A204.1 (cell line): ENCODE results near the gene SKP1.

ENCODE experiments used
- FAIRE-seq: peaks from 2 replicates; lab custom pipeline; 2012; peaks lifted over from hg19 to GRCh38; lab: Jason Lieb, UNC

SKP1 gene

GRCh38 chr5:134130239-134130945 is 46.4 kb downstream of the SKP1 start:
- no peak for FAIRE-seq

GRCh38 chr5:134129411-134130238 is 47.1 kb downstream of the SKP1 start:
- FAIRE-seq: no peak

GRCh38 chr5:134128648-134128995 is 48.1 kb downstream of the SKP1 start:
- FAIRE-seq: no peak

GRCh38 chr5:134127988-134128647 is 48.6 kb downstream of the SKP1 start:
- FAIRE-seq: no peak

- FAIRE-seq: no peak
Measured at GRCh38 chr5:134127376-134127861, 49.3 kb downstream of the SKP1 start.

- FAIRE-seq: no peak
Measured at GRCh38 chr5:134125039-134126015, 51.4 kb downstream of the SKP1 start.

GRCh38 chr5:134124289-134125038 is 52.3 kb downstream of the SKP1 start:
- FAIRE-seq: no peak

GRCh38 chr5:134123360-134123759 is 53.4 kb downstream of the SKP1 start:
- no peak for FAIRE-seq

GRCh38 chr5:134122530-134122929 is 54.2 kb downstream of the SKP1 start:
- no peak for FAIRE-seq

GRCh38 chr5:134120386-134121138 is 56.2 kb downstream of the SKP1 start:
- no peak for FAIRE-seq

GRCh38 chr5:134119720-134120119 is 57.0 kb downstream of the SKP1 start:
- FAIRE-seq: no peak

- FAIRE-seq: no peak
Measured at GRCh38 chr5:134118212-134118835, 58.4 kb downstream of the SKP1 start.

GRCh38 chr5:134116789-134117761 is 59.7 kb downstream of the SKP1 start:
- no peak for FAIRE-seq

GRCh38 chr5:134116286-134116685 is 60.5 kb downstream of the SKP1 start:
- FAIRE-seq: no peak

- no peak for FAIRE-seq
Measured at GRCh38 chr5:134115806-134116175, 61.0 kb downstream of the SKP1 start.

- no peak for FAIRE-seq
Measured at GRCh38 chr5:134114886-134115805, 61.6 kb downstream of the SKP1 start.
